ENCODE measurements around the gene CYP2A7.

- TF ChIP-seq CTCF (conservative IDR thresholded peaks at IDR 0.05) = no peak
- no peak for TF ChIP-seq ZFX (IDR thresholded peaks at IDR 0.05)
Observed at GRCh38 chr19:40829205-40829604, 52.8 kb downstream of the CYP2A7 start.
